Motor neuron (in vitro differentiated cells): ENCODE results near the gene SEC14L1. TPM values are rescaled to one million over a fixed set of nuclear protein-coding genes. Genes with fewer than 3 reads are reported as not detected.
"Not testable (repeated sequence)": the region's sequence is repeated elsewhere in the genome, so short reads cannot be mapped to it uniquely, and the experiment has no call there.

ENCODE experiments used
- ATAC-seq, 8 experiments: fragments of 200-7000 bp; cut with Tn5 transposase; replicated peaks in 6 of 8; 2 replicates each; pipeline ENCODE4 v1.8.0; 2021; ENCODE audit warnings: mild to moderate bottlenecking in 8 of 8, moderate library complexity in 8 of 8
- H3K27ac ChIP-seq, 2 donors: fragments of 250-450 bp; sonication (Bioruptor Pico); 2 replicates each; pipeline ENCODE4 v1.9.0; 2021; ENCODE audit warnings: antibody characterized with exemption in 2 of 2, mild to moderate bottlenecking in 2 of 2, moderate library complexity in 1 of 2
- H3K4me1 ChIP-seq, 2 donors: fragments of 250-450 bp; sonication (Bioruptor Pico); replicated peaks in 1 of 2; 2 replicates each; pipeline ENCODE4 v1.6.1; 2021; ENCODE audit warnings: antibody characterized with exemption in 2 of 2, mild to moderate bottlenecking in 2 of 2, moderate library complexity in 1 of 2
- H3K4me3 ChIP-seq, 5 donors: fragments of 250-450 bp; sonication (Bioruptor Pico); 2 replicates each; pipeline ENCODE4 v1.9.0; 2021; ENCODE audit warnings: antibody characterized with exemption in 5 of 5, mild to moderate bottlenecking in 5 of 5, moderate library complexity in 4 of 5
- WGBS, 10 experiments: fragments of 450-650 bp; shearing (Covaris generic); methylation state at CpG; one replicate each; pipeline ENCODE4 v1.0.0; 2022; 5-methylcytosine and 5-hydroxymethylcytosine counted together
- in situ Hi-C, 9 experiments: fragments of 400-800 bp; cut with MboI; loops; one replicate each; pipeline ENCODE4 v1.15.0; 2021; ENCODE audit warnings: low sequenced_read_pairs in 9 of 9, low pct_unique_long_range_greater_than_20kb in 2 of 9; ENCODE audit not compliant: unreplicated experiment in 9 of 9
- total RNA-seq, 8 experiments: library from RNA; unstranded; fragments of 300-600 nt; gene quantifications; 2 replicates each; pipeline versions ENCODE4 v1.2.3 to v1.2.4, GENCODE V29; 2022

SEC14L1 gene
- total RNA-seq, 8 experiments from 2014 or later: 21.1 to 39.3 (median 32.4) TPM

DNA sequence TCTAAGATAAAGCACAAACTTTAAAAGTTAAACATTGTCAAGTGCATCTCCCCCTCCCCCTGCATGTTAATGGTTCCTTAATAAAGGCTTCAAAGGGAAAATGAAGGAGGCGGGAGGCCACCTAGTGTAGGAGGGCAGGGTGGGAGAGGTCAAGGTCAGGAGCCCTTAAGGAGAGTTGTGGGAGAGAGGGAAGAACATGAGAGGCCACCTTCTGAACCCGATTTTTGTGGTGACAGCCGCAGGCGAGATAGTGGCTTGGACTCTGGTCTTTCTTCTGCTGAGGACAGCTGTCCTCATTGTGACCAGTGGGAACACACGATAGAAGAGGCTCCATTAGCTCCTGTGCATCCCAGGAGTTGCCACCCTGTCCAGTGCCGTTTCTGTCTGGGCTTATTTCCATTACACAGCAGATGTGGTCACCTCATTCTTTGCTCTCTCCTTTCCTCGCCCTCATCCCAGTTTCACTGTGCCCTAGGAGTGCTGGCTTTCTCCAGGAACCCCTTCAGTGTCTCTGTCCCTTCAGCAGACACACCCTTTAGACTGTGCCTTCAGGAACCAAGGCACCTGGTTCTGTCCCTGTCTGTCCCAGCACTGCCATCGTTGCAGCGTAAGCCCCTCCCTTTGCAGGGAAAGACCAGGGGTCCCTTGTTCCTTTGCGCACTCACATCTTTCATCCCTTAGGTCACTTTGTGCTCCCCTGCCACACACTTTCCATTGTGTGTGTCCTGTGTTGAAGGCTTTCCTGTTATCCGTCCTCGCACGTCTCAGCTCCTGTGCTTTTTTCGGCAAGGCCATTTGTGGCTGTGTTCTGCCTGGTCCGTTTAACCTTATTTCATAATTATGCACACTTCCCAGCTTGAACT is 7.5 kb downstream of the SEC14L1 start:
- Histone ChIP-seq H3K4me3 (no peak overlapping the region), H3K4me1 (peaks cover 12 to 36% of the 10 kb centered on the region in 2 donors), H3K27ac (no peak overlapping the region)
- 0 to 90% (median 66%) methylated on average over 1 to 5 of the region's 15 CpGs; no CpG with 5 or more reads in 2 of the 10 experiments for WGBS, 10 experiments
- ATAC-seq: peak in 4 of 8 experiments; percentile 6 to 23 (median 8)
- in situ Hi-C loops: no loop called here

DNA sequence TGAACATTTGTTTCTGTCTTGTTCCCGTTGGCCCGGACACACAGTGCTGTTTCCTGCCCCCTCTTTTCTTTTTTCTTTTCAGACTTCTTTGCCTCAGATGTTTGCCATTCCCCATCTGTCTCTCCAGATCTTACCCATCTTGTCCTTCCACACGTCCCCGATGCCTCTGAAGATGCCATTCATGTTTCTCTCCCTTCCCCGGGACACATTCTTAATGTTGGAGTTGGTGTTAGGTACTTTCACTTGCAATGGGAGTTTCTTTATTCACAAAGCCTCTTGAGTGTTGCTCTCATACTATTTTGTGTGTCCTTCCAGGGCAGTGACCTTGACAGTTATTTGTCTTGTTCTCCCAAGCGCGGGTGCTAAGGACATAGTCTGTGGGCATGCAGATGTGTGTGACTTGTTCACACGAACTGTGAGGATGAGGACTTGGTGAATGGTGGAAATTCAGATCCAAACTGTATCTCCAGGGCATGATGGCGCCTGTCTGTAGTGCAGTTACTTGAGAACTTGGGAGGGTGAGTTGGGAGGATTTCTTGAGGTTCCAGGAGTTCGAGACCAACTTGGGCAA is 8.3 kb downstream of the SEC14L1 start:
- no peak overlapping the region for H3K27ac ChIP-seq
- peaks cover 12 to 36% of the 10 kb centered on the region in 2 donors for H3K4me1 ChIP-seq
- H3K4me3 ChIP-seq: no peak overlapping the region
- in situ Hi-C loops: no loop called here
- ATAC-seq: peak in 2 of 8 experiments; percentile 12 to 54
- 46 to 90% (median 71%) methylated on average over 2 to 7 of the region's 10 CpGs; no CpG with 5 or more reads in 2 of the 10 experiments for WGBS, 10 experiments

DNA sequence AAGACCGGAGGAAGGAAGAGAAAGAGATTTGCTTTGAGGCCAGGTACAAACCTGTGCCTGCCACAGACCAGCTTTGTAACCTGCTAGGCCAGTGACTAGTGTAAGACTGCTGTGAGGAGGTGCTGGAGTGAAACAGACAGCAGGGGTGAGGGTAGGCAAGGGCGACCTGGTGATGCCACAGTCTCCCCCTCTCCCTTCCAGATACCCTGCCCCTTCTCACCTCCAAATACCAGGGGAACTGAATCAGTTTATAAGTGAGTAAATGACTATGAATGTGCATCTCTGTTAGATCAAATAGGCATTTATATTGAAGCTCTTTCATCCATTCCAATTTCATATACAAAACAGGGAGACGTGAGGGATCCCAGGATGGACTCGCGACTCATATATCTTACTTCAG is 9.4 kb downstream of the SEC14L1 start:
- 86 to 100% (median 92%) methylated on average over 1 to 3 of the region's 5 CpGs; no CpG with 5 or more reads in 4 of the 10 experiments for WGBS, 10 experiments
- H3K27ac ChIP-seq: no peak overlapping the region
- in situ Hi-C loops: loop anchor here in 1 of 9 experiments (25.0 kb wide), 1 partner anchor 112 kb away; no protein-coding TSS in a partner anchor
- ATAC-seq: no peak
- peaks cover 12 to 36% of the 10 kb centered on the region in 2 donors for H3K4me1 ChIP-seq
- no peak overlapping the region for H3K4me3 ChIP-seq

- in situ Hi-C loops: loop anchor here in 1 of 9 experiments (25.0 kb wide), 1 partner anchor 111 kb away; no protein-coding TSS in a partner anchor
- no peak overlapping the region for H3K27ac ChIP-seq
- H3K4me1 ChIP-seq: peaks cover 12 to 28% of the 10 kb centered on the region in 2 donors
- WGBS, 10 experiments: 18 to 96% (median 68%) methylated on average over 1 to 6 of the region's 7 CpGs; no CpG with 5 or more reads in 2 of the 10 experiments
- ATAC-seq: peak in 5 of 8 experiments; percentile 44 to 74 (median 55)
- no peak overlapping the region for H3K4me3 ChIP-seq
Observed at GRCh38 chr17:77151186-77151585, 10.4 kb downstream of the SEC14L1 start.

- in situ Hi-C loops: loop anchor here in 1 of 9 experiments (25.0 kb wide), 1 partner anchor 110 kb away; no protein-coding TSS in a partner anchor
- 31 to 93% (median 85%) methylated on average over 1 to 4 of the region's 6 CpGs; no CpG with 5 or more reads in 2 of the 10 experiments for WGBS, 10 experiments
- H3K4me1 ChIP-seq: peaks cover 12 to 28% of the 10 kb centered on the region in 2 donors
- not testable (repeated sequence) for H3K27ac ChIP-seq, H3K4me3 ChIP-seq, ATAC-seq
Observed at GRCh38 chr17:77152056-77152455, 11.3 kb downstream of the SEC14L1 start.

DNA sequence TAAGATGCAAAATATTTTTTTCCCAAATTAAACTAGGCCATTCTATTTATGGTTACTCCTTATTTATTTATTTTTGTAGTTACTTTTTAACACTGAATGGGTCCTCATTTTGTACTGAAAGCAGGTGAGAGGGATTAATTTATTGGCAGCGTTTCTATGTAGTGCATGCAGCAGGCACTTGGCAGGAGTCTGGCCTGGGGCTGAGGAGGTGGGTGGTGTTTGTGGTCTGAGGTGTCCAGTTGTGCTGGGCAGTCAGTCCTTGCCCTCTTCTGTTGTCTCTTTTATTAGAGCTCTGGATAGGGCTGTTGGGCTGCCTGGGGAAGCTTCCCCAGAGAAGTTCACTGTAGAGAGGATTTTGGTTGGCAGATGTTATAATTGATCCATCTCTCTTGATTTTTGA is 12.7 kb downstream of the SEC14L1 start:
- no peak overlapping the region for H3K4me3 ChIP-seq
- H3K4me1 ChIP-seq: peaks cover 10 to 20% of the 10 kb centered on the region in 2 donors
- in situ Hi-C loops: loop anchor here in 1 of 9 experiments (25.0 kb wide), 1 partner anchor 109 kb away; no protein-coding TSS in a partner anchor
- 0 to 100% (median 86%) methylated on average over 1 of the region's 1 CpG; no CpG with 5 or more reads in 3 of the 10 experiments for WGBS, 10 experiments
- ATAC-seq: peak in 3 of 8 experiments; percentile 60 to 83 (median 66)
- H3K27ac ChIP-seq: no peak overlapping the region

- in situ Hi-C loops: loop anchor here in 1 of 9 experiments (25.0 kb wide), 1 partner anchor 108 kb away; no protein-coding TSS in a partner anchor
- ATAC-seq: peak in 3 of 8 experiments; percentile 44 to 65 (median 51)
- H3K27ac ChIP-seq: no peak overlapping the region
- H3K4me3 ChIP-seq: no peak overlapping the region
- 0 to 100% (median 85%) methylated on average over 1 to 5 of the region's 8 CpGs; no CpG with 5 or more reads in 1 of the 10 experiments for WGBS, 10 experiments
- H3K4me1 ChIP-seq: peaks cover 6 to 14% of the 10 kb centered on the region in 2 donors
Observed at GRCh38 chr17:77153999-77154586, 13.3 kb downstream of the SEC14L1 start.

GRCh38 chr17:77155125-77155524 is 14.4 kb downstream of the SEC14L1 start:
- Histone ChIP-seq H3K4me3 (no peak overlapping the region), H3K4me1 (peaks cover 9 to 17% of the 10 kb centered on the region in 2 donors), H3K27ac (no peak overlapping the region)
- no peak for ATAC-seq
- WGBS, 10 experiments: 80 to 100% (median 95%) methylated on average over 1 to 2 of the region's 3 CpGs; no CpG with 5 or more reads in 4 of the 10 experiments
- in situ Hi-C loops: loop anchor here in 1 of 9 experiments (25.0 kb wide), 1 partner anchor 107 kb away; no protein-coding TSS in a partner anchor

DNA sequence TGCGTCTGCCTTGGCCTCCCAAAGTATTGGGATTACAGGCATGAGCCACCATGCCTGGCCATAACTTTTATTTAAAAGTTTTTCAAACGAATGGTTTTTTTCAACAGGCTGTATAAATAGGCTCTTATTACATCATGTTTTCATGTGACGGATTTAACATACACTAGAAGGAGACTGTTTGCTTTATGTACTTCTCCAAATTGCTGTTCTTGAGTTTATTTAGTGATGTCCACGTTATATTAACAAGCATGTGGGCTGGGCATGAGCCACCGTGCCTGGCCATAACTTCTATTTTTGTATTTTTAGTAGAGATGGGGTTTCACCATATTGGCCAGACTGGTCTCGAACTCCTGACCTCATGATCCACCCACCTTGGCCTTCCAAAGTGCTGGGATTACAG is 17.0 kb downstream of the SEC14L1 start:
- 76 to 100% (median 87%) methylated on average over 1 to 5 of the region's 6 CpGs; no CpG with 5 or more reads in 1 of the 10 experiments for WGBS, 10 experiments
- not testable (repeated sequence) for ATAC-seq

DNA sequence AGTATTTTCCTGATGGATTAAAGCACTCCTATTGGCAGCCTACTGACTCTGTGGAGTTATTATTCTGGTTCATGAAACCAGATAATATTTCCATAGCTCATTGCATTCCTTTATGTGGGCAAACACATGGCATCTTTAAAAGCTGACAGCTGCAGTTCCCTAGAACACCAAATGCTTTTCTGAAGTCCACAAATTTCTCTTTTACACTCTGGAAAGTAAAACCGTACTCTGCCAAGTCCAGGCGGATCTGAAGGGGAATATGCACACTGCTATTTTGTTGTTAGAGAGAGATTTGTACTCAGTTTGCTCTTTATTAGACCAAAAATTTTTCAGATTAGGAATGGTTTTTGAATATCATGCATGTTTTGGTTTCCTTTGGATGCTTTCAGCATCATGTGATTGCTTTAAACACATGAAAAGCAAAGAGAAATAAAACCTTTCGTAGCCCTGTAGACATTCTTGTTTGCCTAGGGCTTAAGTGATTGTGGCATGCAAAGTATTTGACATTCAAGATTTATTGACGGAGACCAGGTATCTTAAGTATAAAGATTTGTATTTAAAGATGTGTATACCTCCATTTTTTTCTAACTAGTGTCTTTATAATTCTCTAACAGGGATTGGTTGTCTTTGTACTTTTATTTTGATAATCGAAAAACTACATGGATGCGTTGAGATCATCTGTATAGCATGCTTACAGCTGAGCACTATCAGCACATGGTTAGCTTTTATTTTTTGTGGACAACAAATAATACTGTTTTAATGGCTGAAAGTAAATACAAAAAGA is 19.5 kb downstream of the SEC14L1 start:
- peak; percentile 4 to 79 (median 26) for ATAC-seq
- Histone ChIP-seq H3K4me1 (peaks cover 37 to 45% of the 10 kb centered on the region in 2 donors), H3K4me3 (no peak overlapping the region), H3K27ac (peak overlapping the region in 1 of 2 donors; percentile 57)
- in situ Hi-C loops: loop anchor here in 1 of 9 experiments (25.0 kb wide), 1 partner anchor 102 kb away; no protein-coding TSS in a partner anchor
- 16 to 94% (median 63%) methylated on average over 3 to 6 of the region's 6 CpGs for WGBS, 10 experiments

More for the DNA sequence above, 17.0 kb downstream of the SEC14L1 start:
- H3K4me3 ChIP-seq, H3K27ac ChIP-seq: not testable (repeated sequence)
- in situ Hi-C loops: loop anchor here in 1 of 9 experiments (25.0 kb wide), 1 partner anchor 105 kb away; no protein-coding TSS in a partner anchor
- peaks cover 18 to 27% of the 10 kb centered on the region in 2 donors for H3K4me1 ChIP-seq

DNA sequence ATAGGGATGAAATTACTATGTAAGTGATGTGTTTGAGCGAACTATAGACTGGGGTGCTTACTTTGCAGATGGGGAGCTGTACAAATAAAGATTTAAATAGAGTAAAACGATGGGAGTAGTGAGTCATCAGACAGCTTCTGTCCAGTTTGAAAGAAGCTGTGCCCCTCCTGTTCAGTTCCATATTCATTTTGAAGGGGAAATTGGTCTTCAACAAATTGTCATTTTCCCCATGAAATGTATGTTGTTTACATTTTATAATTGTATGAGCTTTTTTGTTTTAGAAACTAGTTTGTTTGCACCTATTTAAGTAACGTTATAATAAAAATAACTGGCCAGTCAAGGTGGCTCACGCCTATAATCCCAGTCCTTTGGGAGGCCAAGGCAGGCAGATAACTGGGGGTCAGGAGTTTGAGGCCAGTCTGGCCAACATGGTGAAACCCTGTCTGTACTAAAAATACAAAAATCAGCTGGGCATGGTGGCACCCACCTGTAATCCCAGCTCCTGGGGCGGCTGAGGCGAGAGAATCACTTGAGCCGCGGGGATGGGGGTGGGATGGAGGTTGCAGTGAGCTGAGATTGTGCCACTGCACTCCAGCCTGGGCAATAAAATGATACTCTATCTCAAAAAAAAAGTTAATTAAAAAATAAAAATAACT is 20.2 kb downstream of the SEC14L1 start:
- in situ Hi-C loops: loop anchor here in 1 of 9 experiments (25.0 kb wide), 1 partner anchor 101 kb away; no protein-coding TSS in a partner anchor
- peak; percentile 31 to 75 (median 58) for ATAC-seq
- Histone ChIP-seq H3K4me3 (no peak overlapping the region), H3K4me1 (peaks cover 42 to 51% of the 10 kb centered on the region in 2 donors), H3K27ac (no peak overlapping the region)
- 0 to 100% (median 69%) methylated on average over 1 to 8 of the region's 8 CpGs; no CpG with 5 or more reads in 1 of the 10 experiments for WGBS, 10 experiments
